Esophagus muscularis mucosa (tissue), 4 donors: Measurements from ENCODE around the gene COMMD4.

Source experiments
- EP300 ChIP-seq: sonication (generic); formaldehyde crosslinking; IDR thresholded peaks from one replicate; pipeline ENCODE4 v1.6.1; 2017; ENCODE audit warnings: antibody characterized with exemption
- POLR2A ChIP-seq: fragments of 450-650 bp; IDR thresholded peaks from one replicate; pipeline ENCODE4 v1.6.1; 2017; ENCODE audit warnings: antibody characterized with exemption, moderate library complexity, mild to moderate bottlenecking, low read depth
- POLR2AphosphoS5 ChIP-seq, 2 donors: sonication (generic); formaldehyde crosslinking; IDR thresholded peaks; one replicate each; pipeline ENCODE4 v1.6.1; 2017; ENCODE audit warnings: antibody characterized with exemption in 2 of 2
- TF ChIP-seq, protein P1 (sequence below), 3 experiments: fragments of 200-600 bp in 2 of 3; fragments of 450-650 bp in 1 of 3; sonication (generic) in 2 of 3; IDR thresholded peaks; one replicate each; pipeline ENCODE4 v1.5.1; 2017 to 2019; ENCODE audit warnings: antibody characterized with exemption in 3 of 3, mild to moderate bottlenecking in 2 of 3, moderate library complexity in 1 of 3

DNA sequence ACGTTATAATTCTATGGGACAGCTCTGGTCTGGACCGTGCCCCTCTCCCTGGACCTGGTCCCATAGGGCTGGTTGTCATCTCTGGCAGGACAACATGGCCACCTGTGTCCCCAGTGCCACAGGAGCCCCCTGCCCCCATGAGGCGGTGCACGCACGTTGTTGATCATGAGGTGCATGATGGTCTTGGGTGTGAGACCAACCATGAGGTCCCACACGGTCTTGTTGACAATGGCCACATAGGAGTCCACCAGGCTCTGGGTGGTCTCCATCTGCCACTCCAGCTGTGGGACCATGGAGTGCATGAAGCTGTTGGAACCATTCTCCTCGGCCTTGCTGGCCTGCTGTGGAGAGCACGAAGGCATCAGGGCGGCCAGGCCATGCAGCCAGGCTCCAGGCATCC is 33.5 kb upstream of the COMMD4 start:
- TF ChIP-seq POLR2A: no peak
- TF ChIP-seq POLR2AphosphoS5 (IDR thresholded peaks at IDR 0.05): no peak
- TF ChIP-seq, protein P1, sequence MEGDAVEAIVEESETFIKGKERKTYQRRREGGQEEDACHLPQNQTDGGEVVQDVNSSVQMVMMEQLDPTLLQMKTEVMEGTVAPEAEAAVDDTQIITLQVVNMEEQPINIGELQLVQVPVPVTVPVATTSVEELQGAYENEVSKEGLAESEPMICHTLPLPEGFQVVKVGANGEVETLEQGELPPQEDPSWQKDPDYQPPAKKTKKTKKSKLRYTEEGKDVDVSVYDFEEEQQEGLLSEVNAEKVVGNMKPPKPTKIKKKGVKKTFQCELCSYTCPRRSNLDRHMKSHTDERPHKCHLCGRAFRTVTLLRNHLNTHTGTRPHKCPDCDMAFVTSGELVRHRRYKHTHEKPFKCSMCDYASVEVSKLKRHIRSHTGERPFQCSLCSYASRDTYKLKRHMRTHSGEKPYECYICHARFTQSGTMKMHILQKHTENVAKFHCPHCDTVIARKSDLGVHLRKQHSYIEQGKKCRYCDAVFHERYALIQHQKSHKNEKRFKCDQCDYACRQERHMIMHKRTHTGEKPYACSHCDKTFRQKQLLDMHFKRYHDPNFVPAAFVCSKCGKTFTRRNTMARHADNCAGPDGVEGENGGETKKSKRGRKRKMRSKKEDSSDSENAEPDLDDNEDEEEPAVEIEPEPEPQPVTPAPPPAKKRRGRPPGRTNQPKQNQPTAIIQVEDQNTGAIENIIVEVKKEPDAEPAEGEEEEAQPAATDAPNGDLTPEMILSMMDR (IDR thresholded peaks at IDR 0.05): no peak
- no peak for TF ChIP-seq EP300
